H9 (cell line): ENCODE data around the gene IQGAP2. TPM values are rescaled to one million over a fixed set of nuclear protein-coding genes. Genes with fewer than 3 reads are reported as not detected.
A peak's percentile ranks its signal among the peaks of the same experiment; 100 is the strongest.

Source experiments
- DNase-seq: peaks from one replicate; pipeline ENCODE4 v3.0.0-alpha.2; 2017
- H2AFZ ChIP-seq: one replicate; pipeline ENCODE4 v1.6.1; 2013; ENCODE audit warnings: mild to moderate bottlenecking, low read length, control low read depth, moderate library complexity
- H2AK5ac ChIP-seq: 2 replicates; pipeline ENCODE4 v1.6.1; 2013; ENCODE audit warnings: low read length, control low read depth, mixed read lengths; ENCODE audit not compliant: insufficient read length
- H2BK120ac ChIP-seq: one replicate; pipeline ENCODE4 v1.6.1; 2013; ENCODE audit warnings: low read depth, mild to moderate bottlenecking, low read length, control low read depth, inconsistent platforms; ENCODE audit not compliant: poor library complexity, severe bottlenecking
- H2BK12ac ChIP-seq: 2 replicates; pipeline ENCODE4 v1.6.1; 2013; ENCODE audit warnings: low read length, control low read depth, mixed read lengths, low read depth; ENCODE audit not compliant: insufficient read length
- H2BK15ac ChIP-seq: 2 replicates; pipeline ENCODE4 v1.6.1; 2013; ENCODE audit warnings: low read depth, low read length, control low read depth
- H2BK20ac ChIP-seq: one replicate; pipeline ENCODE4 v1.6.1; 2013; ENCODE audit warnings: low read depth, mild to moderate bottlenecking, low read length, control low read depth, inconsistent platforms; ENCODE audit not compliant: poor library complexity, severe bottlenecking
- H2BK5ac ChIP-seq: 2 replicates; pipeline ENCODE4 v1.6.1; 2013; ENCODE audit warnings: low read length, control low read depth, mixed read lengths; ENCODE audit not compliant: insufficient read length
- H3K14ac ChIP-seq: 2 replicates; pipeline ENCODE4 v1.6.1; 2013; ENCODE audit warnings: low read length, control low read depth; ENCODE audit not compliant: insufficient read depth
- H3K18ac ChIP-seq: 2 replicates; pipeline ENCODE4 v1.6.1; 2013; ENCODE audit warnings: low read depth, mild to moderate bottlenecking, mixed read lengths, low read length, control low read depth; ENCODE audit not compliant: insufficient read length
- H3K23ac ChIP-seq: 2 replicates; pipeline ENCODE4 v1.6.1; 2013; ENCODE audit warnings: low read length, control low read depth, mixed read lengths, low read depth; ENCODE audit not compliant: insufficient read length
- H3K23me2 ChIP-seq: 2 replicates; pipeline ENCODE4 v1.6.1; 2013; ENCODE audit warnings: low read depth, mild to moderate bottlenecking, mixed read lengths, low read length, control low read depth; ENCODE audit not compliant: insufficient read length, poor library complexity, severe bottlenecking
- H3K27ac ChIP-seq: 2 replicates; pipeline ENCODE4 v1.5.1; 2013; ENCODE audit warnings: low read length, control low read depth, mixed read lengths, low read depth; ENCODE audit not compliant: insufficient read length
- H3K27me3 ChIP-seq: 2 replicates; pipeline ENCODE4 v1.6.1; 2013; ENCODE audit warnings: low read length, control low read depth, inconsistent platforms; ENCODE audit not compliant: insufficient read depth
- H3K4ac ChIP-seq: 2 replicates; pipeline ENCODE4 v1.6.1; 2013; ENCODE audit warnings: low read depth, mild to moderate bottlenecking, control low read depth, inconsistent platforms, low read length, moderate library complexity
- H3K4me1 ChIP-seq: 2 replicates; pipeline ENCODE4 v1.6.1; 2013; ENCODE audit warnings: low read length, control low read depth, inconsistent platforms; ENCODE audit not compliant: insufficient read depth
- H3K4me2 ChIP-seq: 2 replicates; pipeline ENCODE4 v1.6.1; 2013; ENCODE audit warnings: low read length, control low read depth, mixed read lengths; ENCODE audit not compliant: insufficient read length, insufficient read depth
- H3K56ac ChIP-seq: 2 replicates; pipeline ENCODE4 v1.6.1; 2013; ENCODE audit warnings: low read depth, mild to moderate bottlenecking, mixed read lengths, low read length, control low read depth; ENCODE audit not compliant: insufficient read length
- H3K79me1 ChIP-seq: 2 replicates; pipeline ENCODE4 v1.6.1; 2013; ENCODE audit warnings: low read depth, mild to moderate bottlenecking, moderate library complexity, low read length, control low read depth, inconsistent platforms; ENCODE audit not compliant: insufficient read depth, poor library complexity, severe bottlenecking
- H3K79me2 ChIP-seq: 2 replicates; pipeline ENCODE4 v1.6.1; 2013; ENCODE audit warnings: low read length, control low read depth, inconsistent platforms; ENCODE audit not compliant: insufficient read depth
- H3K9ac ChIP-seq: 2 replicates; pipeline ENCODE4 v1.6.1; 2013; ENCODE audit warnings: low read length, control low read depth, mixed read lengths; ENCODE audit not compliant: insufficient read length; ENCODE audit errors: extremely low read depth
- H3K9me3 ChIP-seq: one replicate; pipeline ENCODE4 v1.6.1; 2013; ENCODE audit warnings: low read depth, low read length, inconsistent platforms; ENCODE audit not compliant: control insufficient read depth
- H3T11ph ChIP-seq: one replicate; pipeline ENCODE4 v1.6.1; 2013; ENCODE audit warnings: mild to moderate bottlenecking, low read length, control low read depth, inconsistent platforms
- H4K20me1 ChIP-seq: one replicate; pipeline ENCODE4 v1.6.1; 2013; ENCODE audit not compliant: control insufficient read depth, insufficient read length, insufficient read depth
- H4K5ac ChIP-seq: 2 replicates; pipeline ENCODE4 v1.6.1; 2013; ENCODE audit warnings: low read depth, mild to moderate bottlenecking, mixed read lengths, low read length, control low read depth; ENCODE audit not compliant: insufficient read length
- H4K8ac ChIP-seq: replicated peaks from 2 replicates; pipeline ENCODE4 v1.6.1; 2013; ENCODE audit warnings: low read length, control low read depth, mixed read lengths, low read depth; ENCODE audit not compliant: insufficient read length
- H4K91ac ChIP-seq: 2 replicates; pipeline ENCODE4 v1.6.1; 2013; ENCODE audit warnings: low read depth, mild to moderate bottlenecking, moderate library complexity, mixed read lengths, low read length, control low read depth; ENCODE audit not compliant: insufficient read length
- H3K27ac Mint-ChIP-seq, 3 experiments: 2 replicates in 2 of 3; 3 replicates in 1 of 3; pipeline ENCODE4 v1.8.0; 2020 to 2021; ENCODE audit warnings: mixed read lengths in 3 of 3, mild to moderate bottlenecking in 1 of 3, moderate library complexity in 1 of 3
- H3K27me3 Mint-ChIP-seq: 2 replicates; pipeline ENCODE4 v1.8.0; 2021; ENCODE audit warnings: low read depth, mild to moderate bottlenecking, moderate library complexity, mixed read lengths
- H3K36me3 Mint-ChIP-seq, 3 experiments: 2 replicates in 2 of 3; 3 replicates in 1 of 3; pipeline ENCODE4 v1.8.0; 2020 to 2021; ENCODE audit warnings: low read depth in 3 of 3, mixed read lengths in 3 of 3; ENCODE audit not compliant: insufficient read depth in 1 of 3
- H3K4me1 Mint-ChIP-seq, 2 experiments: 2 replicates each; pipeline ENCODE4 v1.8.0; 2020; ENCODE audit warnings: mixed read lengths in 2 of 2
- H3K4me3 Mint-ChIP-seq, 2 experiments: 2 replicates in 1 of 2; 3 replicates in 1 of 2; pipeline ENCODE4 v1.8.0; 2020 to 2021; ENCODE audit warnings: mild to moderate bottlenecking in 2 of 2, mixed read lengths in 2 of 2, moderate library complexity in 1 of 2
- H3K9me3 Mint-ChIP-seq, 2 experiments: 2 replicates in 1 of 2; 3 replicates in 1 of 2; pipeline ENCODE4 v1.8.0; 2020; ENCODE audit warnings: mild to moderate bottlenecking in 2 of 2, mixed read lengths in 2 of 2, moderate library complexity in 1 of 2
- WGBS: extraction: QIAGEN DNeasy Blood & Tissue Kit; methylation state at CpG from one replicate; pipeline ENCODE4 v1.1.7; 2013; ENCODE audit warnings: missing lambda C conversion rate, low lambda C conversion rate, mixed read lengths; ENCODE audit not compliant: insufficient read length; ENCODE audit errors: extremely low coverage; 5-methylcytosine and 5-hydroxymethylcytosine counted together
- total RNA-seq: library from RNA; stranded (reverse); gene quantifications from 2 replicates; pipeline ENCODE4 v1.2.1, GENCODE V29; 2021
- TF ChIP-seq, protein P1 (sequence below): fragments of 200-600 bp; sonication (generic); conservative IDR thresholded peaks from 3 replicates; pipeline ENCODE4 v1.8.0; 2021; ENCODE audit warnings: antibody characterized with exemption, mild to moderate bottlenecking

IQGAP2 gene
- total RNA-seq, 1 experiment from 2014 or later = 22.5 TPM

DNA sequence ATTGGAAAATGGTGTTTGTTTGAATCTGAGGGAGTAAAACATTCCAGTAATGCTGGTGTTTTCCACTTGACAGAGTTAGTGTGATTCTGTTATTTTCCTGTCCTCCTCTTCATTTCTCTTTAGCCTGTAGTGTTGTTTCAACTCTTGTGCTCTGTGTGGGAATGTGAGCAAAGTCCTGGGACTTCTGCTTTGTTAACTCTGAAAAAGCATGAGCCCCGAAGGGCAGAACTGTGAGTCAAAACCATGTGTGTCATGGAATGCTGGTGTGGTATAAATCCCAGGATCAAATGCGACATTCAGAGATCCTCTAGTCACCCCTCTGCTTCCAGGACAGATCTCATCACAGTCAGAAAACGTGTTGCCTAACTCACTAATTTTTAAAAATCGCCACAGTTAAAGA, 321.8 kb downstream of the IQGAP2 start:
- WGBS = 100% methylated on average over 1 of the region's 4 CpGs
- H3K9me3 ChIP-seq = peaks cover 5% of the 10 kb centered on the region
- no peak overlapping the region for H3K4ac ChIP-seq
- H3K79me1 ChIP-seq = peaks cover 6% of the 10 kb centered on the region
- no peak overlapping the region for H2BK120ac ChIP-seq
- no peak for DNase-seq
- H3K36me3 Mint-ChIP-seq = peaks cover 16 to 27% (median 25%) of the 10 kb centered on the region in 3 experiments
- H3K23ac ChIP-seq = no peak overlapping the region
- peaks cover 16 to 18% of the 10 kb centered on the region in 2 experiments for H3K9me3 Mint-ChIP-seq
- H2AFZ ChIP-seq = no peak overlapping the region
- no peak overlapping the region for H2AK5ac ChIP-seq
- no peak overlapping the region for H2BK15ac ChIP-seq
- H3K56ac ChIP-seq = no peak overlapping the region
- no peak overlapping the region for H3K4me2 ChIP-seq
- H3K27ac Mint-ChIP-seq = no peak overlapping the region
- H4K91ac ChIP-seq = no peak overlapping the region
- H3K27me3 ChIP-seq = no peaks in the 10 kb centered on the region
- H4K20me1 ChIP-seq = no peaks in the 10 kb centered on the region
- no peak overlapping the region for H3T11ph ChIP-seq
- H2BK20ac ChIP-seq = peak overlapping the region; percentile 83
- no peaks in the 10 kb centered on the region for H3K23me2 ChIP-seq
- peaks cover 0 to 5% of the 10 kb centered on the region in 2 experiments; a peak in 2 of 4 replicates for H3K4me1 Mint-ChIP-seq
- H4K8ac ChIP-seq = no peak overlapping the region
- TF ChIP-seq, protein P1, sequence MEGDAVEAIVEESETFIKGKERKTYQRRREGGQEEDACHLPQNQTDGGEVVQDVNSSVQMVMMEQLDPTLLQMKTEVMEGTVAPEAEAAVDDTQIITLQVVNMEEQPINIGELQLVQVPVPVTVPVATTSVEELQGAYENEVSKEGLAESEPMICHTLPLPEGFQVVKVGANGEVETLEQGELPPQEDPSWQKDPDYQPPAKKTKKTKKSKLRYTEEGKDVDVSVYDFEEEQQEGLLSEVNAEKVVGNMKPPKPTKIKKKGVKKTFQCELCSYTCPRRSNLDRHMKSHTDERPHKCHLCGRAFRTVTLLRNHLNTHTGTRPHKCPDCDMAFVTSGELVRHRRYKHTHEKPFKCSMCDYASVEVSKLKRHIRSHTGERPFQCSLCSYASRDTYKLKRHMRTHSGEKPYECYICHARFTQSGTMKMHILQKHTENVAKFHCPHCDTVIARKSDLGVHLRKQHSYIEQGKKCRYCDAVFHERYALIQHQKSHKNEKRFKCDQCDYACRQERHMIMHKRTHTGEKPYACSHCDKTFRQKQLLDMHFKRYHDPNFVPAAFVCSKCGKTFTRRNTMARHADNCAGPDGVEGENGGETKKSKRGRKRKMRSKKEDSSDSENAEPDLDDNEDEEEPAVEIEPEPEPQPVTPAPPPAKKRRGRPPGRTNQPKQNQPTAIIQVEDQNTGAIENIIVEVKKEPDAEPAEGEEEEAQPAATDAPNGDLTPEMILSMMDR = no peak
- H3K9ac ChIP-seq = no peak overlapping the region
- H3K27me3 Mint-ChIP-seq = no peaks in the 10 kb centered on the region
- no peak overlapping the region for H3K4me3 Mint-ChIP-seq
- H3K18ac ChIP-seq = no peak overlapping the region
- no peaks in the 10 kb centered on the region for H3K4me1 ChIP-seq
- no peak overlapping the region for H2BK12ac ChIP-seq
- no peaks in the 10 kb centered on the region; the same call in 1 of the 2 replicates for H3K79me2 ChIP-seq
- H3K14ac ChIP-seq = no peak overlapping the region
- no peak overlapping the region for H2BK5ac ChIP-seq
- no peak overlapping the region for H4K5ac ChIP-seq
- no peak overlapping the region for H3K27ac ChIP-seq
